HEK293T (cell line): Measurements from ENCODE around the gene MLN.

Source experiments
- BHLHE40 ChIP-seq: fragments of 450-650 bp; IDR thresholded peaks from 2 replicates; pipeline ENCODE4 v1.6.1; 2016; ENCODE audit warnings: mild to moderate bottlenecking, moderate library complexity, borderline replicate concordance
- CTBP1 ChIP-seq: fragments of 450-650 bp; IDR thresholded peaks from 2 replicates; pipeline ENCODE4 v1.6.1; 2016; ENCODE audit warnings: borderline replicate concordance
- ELF4 ChIP-seq: fragments of 450-650 bp; IDR thresholded peaks from 2 replicates; pipeline ENCODE4 v1.6.1; 2017; ENCODE audit warnings: antibody characterized with exemption
- FOXA1 ChIP-seq: fragments of 450-650 bp; IDR thresholded peaks from 2 replicates; pipeline ENCODE4 v1.6.1; 2016; ENCODE audit warnings: mild to moderate bottlenecking
- FOXK2 ChIP-seq: fragments of 450-650 bp; IDR thresholded peaks from 2 replicates; pipeline ENCODE4 v1.6.1; 2016; ENCODE audit warnings: mild to moderate bottlenecking
- FOXM1 ChIP-seq: fragments of 450-650 bp; IDR thresholded peaks from 2 replicates; pipeline ENCODE4 v1.6.1; 2017; ENCODE audit warnings: mild to moderate bottlenecking, borderline replicate concordance
- HDGF ChIP-seq: fragments of 450-650 bp; IDR thresholded peaks from 2 replicates; pipeline ENCODE4 v1.6.1; 2017; ENCODE audit warnings: antibody characterized with exemption, borderline replicate concordance
- LEF1 ChIP-seq: fragments of 450-650 bp; IDR thresholded peaks from 2 replicates; pipeline ENCODE4 v1.6.1; 2017; ENCODE audit warnings: mild to moderate bottlenecking, borderline replicate concordance
- NFRKB ChIP-seq: fragments of 450-650 bp; IDR thresholded peaks from 2 replicates; pipeline ENCODE4 v1.6.1; 2016; ENCODE audit warnings: mild to moderate bottlenecking, moderate library complexity
- PKNOX1 ChIP-seq: fragments of 450-650 bp; IDR thresholded peaks from 2 replicates; pipeline ENCODE4 v1.6.1; 2016
- SP1 ChIP-seq: fragments of 450-650 bp; IDR thresholded peaks from 2 replicates; pipeline ENCODE4 v1.6.1; 2017
- SUZ12 ChIP-seq: fragments of 450-650 bp; IDR thresholded peaks from 2 replicates; pipeline ENCODE4 v1.6.1; 2016; ENCODE audit warnings: mild to moderate bottlenecking
- TARDBP ChIP-seq: fragments of 450-650 bp; IDR thresholded peaks from 2 replicates; pipeline ENCODE4 v1.6.1; 2016
- ZNF384 ChIP-seq: fragments of 450-650 bp; IDR thresholded peaks from 2 replicates; pipeline ENCODE4 v1.6.1; 2016

- no peak for TF ChIP-seq SP1
- no peak for TF ChIP-seq FOXA1
- TF ChIP-seq FOXM1 = no peak
- TF ChIP-seq TARDBP = no peak
- TF ChIP-seq BHLHE40 = no peak
- no peak for TF ChIP-seq PKNOX1
- TF ChIP-seq ELF4 = no peak
- TF ChIP-seq HDGF = no peak
- TF ChIP-seq NFRKB = no peak
- no peak for TF ChIP-seq ZNF384
- no peak for TF ChIP-seq FOXK2
- no peak for TF ChIP-seq SUZ12
- no peak for TF ChIP-seq LEF1
- no peak for TF ChIP-seq CTBP1
Observed at GRCh38 chr6:33776764-33777163, 27.0 kb downstream of the MLN start.
